Stimulated activated memory B cell treated with anti-CD40 and anti-IgM and Interleukin-4, amounts not matched to agents 10 μg/mL and 1 μg/mL and 100 μg/mL, for 72 hours (primary cell): ENCODE measurements around the gene IFT25.
"Not testable (repeated sequence)": the region's sequence is repeated elsewhere in the genome, so short reads cannot be mapped to it uniquely, and the experiment has no call there.

Source experiments
- ATAC-seq: fragments of 150-1000 bp; cut with Tn5 transposase; 2 replicates; pipeline ENCODE4 v1.10.0; 2021
- H3K27ac Mint-ChIP-seq: one replicate; pipeline ENCODE4 v1.8.0; 2022; ENCODE audit warnings: mild to moderate bottlenecking, mixed read lengths
- H3K27me3 Mint-ChIP-seq: one replicate; pipeline ENCODE4 v1.8.0; 2022; ENCODE audit warnings: mixed read lengths
- H3K36me3 Mint-ChIP-seq: one replicate; pipeline ENCODE4 v1.8.0; 2022; ENCODE audit warnings: mixed read lengths
- H3K4me1 Mint-ChIP-seq: one replicate; pipeline ENCODE4 v1.8.0; 2022; ENCODE audit warnings: mixed read lengths
- H3K4me3 Mint-ChIP-seq: one replicate; pipeline ENCODE4 v1.8.0; 2022; ENCODE audit warnings: mild to moderate bottlenecking, moderate library complexity, mixed read lengths
- H3K9me3 Mint-ChIP-seq: one replicate; pipeline ENCODE4 v1.8.0; 2022; ENCODE audit warnings: mixed read lengths

IFT25 gene

GRCh38 chr1:53945433-53946251 lies at the start of gene IFT25:
IFT25 (minus strand) TSS chr1:53945699; CDS start chr1:53940082, 5,617 bp downstream.
- ATAC-seq: peak; percentile 92
- H3K27ac Mint-ChIP-seq: peak within 1 kb of the TSS; percentile 87
- peaks cover 9% of the 10 kb centered on the region for H3K36me3 Mint-ChIP-seq
- peaks cover 40% of the 10 kb centered on the region for H3K4me1 Mint-ChIP-seq
- H3K9me3 Mint-ChIP-seq: no peaks in the 10 kb centered on the region
- no peaks in the 10 kb centered on the region for H3K27me3 Mint-ChIP-seq
- H3K4me3 Mint-ChIP-seq: peak within 1 kb of the TSS; percentile 90

GRCh38 chr1:53994516-53994915 lies 49.0 kb upstream of the IFT25 start:
- H3K27ac Mint-ChIP-seq, H3K4me3 Mint-ChIP-seq, H3K4me1 Mint-ChIP-seq, H3K36me3 Mint-ChIP-seq, ATAC-seq, H3K27me3 Mint-ChIP-seq, H3K9me3 Mint-ChIP-seq: not testable (repeated sequence)

- no peaks in the 10 kb centered on the region for H3K9me3 Mint-ChIP-seq
- H3K4me3 Mint-ChIP-seq: no peak overlapping the region
- no peak for ATAC-seq
Measured at GRCh38 chr1:53992085-53992874, 46.8 kb upstream of the IFT25 start.

GRCh38 chr1:53987880-53988279 lies 42.4 kb upstream of the IFT25 start:
- H3K4me3 Mint-ChIP-seq: no peak overlapping the region
- no peaks in the 10 kb centered on the region for H3K4me1 Mint-ChIP-seq
- no peak for ATAC-seq
- no peaks in the 10 kb centered on the region for H3K36me3 Mint-ChIP-seq
- peaks cover 4% of the 10 kb centered on the region for H3K9me3 Mint-ChIP-seq
- no peak overlapping the region for H3K27ac Mint-ChIP-seq
- H3K27me3 Mint-ChIP-seq: no peaks in the 10 kb centered on the region

More at GRCh38 chr1:53992085-53992874, 46.8 kb upstream of the IFT25 start:
- Mint-ChIP-seq H3K27me3 (no peaks in the 10 kb centered on the region), H3K4me1 (no peaks in the 10 kb centered on the region), H3K27ac (no peak overlapping the region), H3K36me3 (no peaks in the 10 kb centered on the region)

GRCh38 chr1:53986458-53986857 lies 41.0 kb upstream of the IFT25 start:
- no peak for ATAC-seq
- H3K27me3 Mint-ChIP-seq: peaks cover 14% of the 10 kb centered on the region
- no peak overlapping the region for H3K27ac Mint-ChIP-seq
- H3K36me3 Mint-ChIP-seq: no peaks in the 10 kb centered on the region
- H3K9me3 Mint-ChIP-seq: peaks cover 4% of the 10 kb centered on the region
- H3K4me3 Mint-ChIP-seq: no peak overlapping the region
- no peaks in the 10 kb centered on the region for H3K4me1 Mint-ChIP-seq

GRCh38 chr1:53984726-53985125 lies 39.2 kb upstream of the IFT25 start:
- peaks cover 23% of the 10 kb centered on the region for H3K27me3 Mint-ChIP-seq
- peaks cover 4% of the 10 kb centered on the region for H3K9me3 Mint-ChIP-seq
- no peak overlapping the region for H3K4me3 Mint-ChIP-seq
- ATAC-seq: no peak
- H3K27ac Mint-ChIP-seq: no peak overlapping the region
- no peaks in the 10 kb centered on the region for H3K36me3 Mint-ChIP-seq
- peaks cover 2% of the 10 kb centered on the region for H3K4me1 Mint-ChIP-seq

- Mint-ChIP-seq H3K36me3 (no peaks in the 10 kb centered on the region), H3K4me3 (no peak overlapping the region), H3K27ac (no peak overlapping the region), H3K4me1 (peaks cover 7% of the 10 kb centered on the region), H3K9me3 (peaks cover 4% of the 10 kb centered on the region), H3K27me3 (peaks cover 28% of the 10 kb centered on the region)
- ATAC-seq: no peak
Measured at GRCh38 chr1:53982763-53983104, 37.2 kb upstream of the IFT25 start.

- peaks cover 28% of the 10 kb centered on the region for H3K27me3 Mint-ChIP-seq
- peaks cover 4% of the 10 kb centered on the region for H3K9me3 Mint-ChIP-seq
- no peak overlapping the region for H3K27ac Mint-ChIP-seq
- H3K4me1 Mint-ChIP-seq: peaks cover 7% of the 10 kb centered on the region
- no peak for ATAC-seq
- H3K36me3 Mint-ChIP-seq: no peaks in the 10 kb centered on the region
- no peak overlapping the region for H3K4me3 Mint-ChIP-seq
Measured at GRCh38 chr1:53982034-53982762, 36.7 kb upstream of the IFT25 start.

GRCh38 chr1:53981220-53981619 lies 35.7 kb upstream of the IFT25 start:
- no peak for ATAC-seq
- peaks cover 7% of the 10 kb centered on the region for H3K4me1 Mint-ChIP-seq
- H3K4me3 Mint-ChIP-seq: no peak overlapping the region
- H3K27me3 Mint-ChIP-seq: peaks cover 28% of the 10 kb centered on the region
- no peaks in the 10 kb centered on the region for H3K9me3 Mint-ChIP-seq
- no peaks in the 10 kb centered on the region for H3K36me3 Mint-ChIP-seq
- H3K27ac Mint-ChIP-seq: no peak overlapping the region

GRCh38 chr1:53979712-53980450 lies 34.4 kb upstream of the IFT25 start:
- Mint-ChIP-seq H3K36me3 (peaks cover 9% of the 10 kb centered on the region), H3K4me1 (peaks cover 7% of the 10 kb centered on the region), H3K27me3 (peaks cover 28% of the 10 kb centered on the region), H3K4me3 (no peak overlapping the region), H3K9me3 (no peaks in the 10 kb centered on the region), H3K27ac (no peak overlapping the region)
- no peak for ATAC-seq

GRCh38 chr1:53975861-53976260 lies 30.4 kb upstream of the IFT25 start:
- Mint-ChIP-seq H3K9me3 (no peaks in the 10 kb centered on the region), H3K4me1 (peaks cover 7% of the 10 kb centered on the region), H3K4me3 (no peak overlapping the region), H3K27me3 (peaks cover 11% of the 10 kb centered on the region), H3K36me3 (peaks cover 21% of the 10 kb centered on the region), H3K27ac (no peak overlapping the region)
- no peak for ATAC-seq

GRCh38 chr1:53971718-53972117 lies 26.2 kb upstream of the IFT25 start:
- H3K27ac Mint-ChIP-seq: no peak overlapping the region
- no peaks in the 10 kb centered on the region for H3K4me1 Mint-ChIP-seq
- H3K36me3 Mint-ChIP-seq: peaks cover 44% of the 10 kb centered on the region
- no peak for ATAC-seq
- no peaks in the 10 kb centered on the region for H3K9me3 Mint-ChIP-seq
- H3K4me3 Mint-ChIP-seq: no peak overlapping the region
- no peaks in the 10 kb centered on the region for H3K27me3 Mint-ChIP-seq

- not testable (repeated sequence) for H3K4me3 Mint-ChIP-seq
- H3K36me3 Mint-ChIP-seq: peaks cover 47% of the 10 kb centered on the region
Measured at GRCh38 chr1:53969323-53969722, 23.8 kb upstream of the IFT25 start.

GRCh38 chr1:53968125-53968513 lies 22.6 kb upstream of the IFT25 start:
- Mint-ChIP-seq H3K36me3 (peaks cover 56% of the 10 kb centered on the region), H3K9me3 (no peaks in the 10 kb centered on the region), H3K4me3 (no peak overlapping the region), H3K27me3 (no peaks in the 10 kb centered on the region), H3K27ac (no peak overlapping the region), H3K4me1 (no peaks in the 10 kb centered on the region)
- no peak for ATAC-seq

More at GRCh38 chr1:53969323-53969722, 23.8 kb upstream of the IFT25 start:
- H3K9me3 Mint-ChIP-seq, H3K27me3 Mint-ChIP-seq, H3K4me1 Mint-ChIP-seq, ATAC-seq, H3K27ac Mint-ChIP-seq: not testable (repeated sequence)
